ENCODE data around the gene PDE6B. TPM values are rescaled to one million over a fixed set of nuclear protein-coding genes. Genes with fewer than 3 reads are reported as not detected.

Gene PDE6B
- total RNA-seq, 1 donor from 2014 or later, result 4.1 TPM

- peaks cover 1% of the 10 kb centered on the region for H3K9me3 Mint-ChIP-seq
- no peak for DNase-seq (ENCODE audit: low read depth, low spot score)
- TF ChIP-seq CTCF (conservative IDR thresholded peaks at IDR 0.05), result no peak
- H3K27ac Mint-ChIP-seq (ENCODE audit: unreplicated experiment), result no peak overlapping the region
- peaks cover 2% of the 10 kb centered on the region for H3K4me1 Mint-ChIP-seq
- peaks cover 48% of the 10 kb centered on the region for H3K27me3 Mint-ChIP-seq (ENCODE audit: low read depth)
- no peak overlapping the region for H3K4me3 Mint-ChIP-seq
- H3K36me3 Mint-ChIP-seq (ENCODE audit: low read depth), result no peaks in the 10 kb centered on the region
Measured at GRCh38 chr4:616911-617643, 8.3 kb upstream of the PDE6B start.

DNA sequence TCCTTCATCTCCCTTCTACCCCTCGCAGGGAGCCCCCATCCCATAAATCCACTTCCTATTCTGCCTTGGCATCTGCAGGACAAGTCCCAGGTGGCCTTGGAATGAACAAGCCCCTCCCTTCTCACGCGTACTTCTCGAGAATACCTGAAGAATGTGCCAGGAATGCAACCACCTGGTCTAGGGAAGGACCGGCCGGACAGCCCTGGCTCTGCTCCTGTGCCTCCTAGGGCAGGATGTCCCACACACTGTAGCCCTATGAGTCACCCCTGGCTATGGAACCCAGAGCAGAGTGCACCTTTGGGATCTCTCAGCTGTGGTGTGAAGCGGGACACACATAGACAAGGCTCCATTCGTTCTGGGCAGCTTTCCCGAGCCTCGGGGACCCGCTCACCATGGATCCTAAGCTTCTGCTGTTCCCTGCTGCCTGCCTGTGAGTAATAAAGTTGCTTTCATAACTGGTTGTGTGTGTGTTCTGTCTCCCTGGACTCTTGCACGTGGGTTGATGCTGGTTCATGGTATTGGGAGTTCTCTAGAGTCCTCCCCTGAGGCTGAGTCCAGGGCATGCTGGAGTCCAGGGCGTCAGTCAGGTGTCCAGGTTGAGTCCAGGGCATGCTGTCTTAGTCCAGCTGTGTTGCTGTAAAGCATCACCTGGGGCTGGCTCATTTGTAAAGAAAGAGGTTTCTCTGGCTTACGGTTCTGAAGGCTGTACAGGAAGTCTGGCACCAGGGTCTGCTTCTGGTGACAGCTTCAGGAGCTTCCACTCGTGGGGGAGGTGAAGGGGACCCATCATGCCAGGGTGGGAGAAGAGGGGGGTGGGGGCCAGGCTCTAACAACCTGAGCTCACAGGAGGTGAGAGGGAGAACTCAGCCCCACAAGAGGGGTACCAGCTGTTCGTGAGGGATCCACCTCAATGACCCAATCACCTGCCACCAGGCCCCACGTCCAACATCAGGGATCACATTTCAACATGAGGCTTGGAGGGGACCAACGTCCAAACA is 7.4 kb upstream of the PDE6B start:
- peaks cover 2% of the 10 kb centered on the region for H3K9me3 Mint-ChIP-seq
- no peak for DNase-seq (ENCODE audit: low read depth, low spot score)
- peaks cover 49% of the 10 kb centered on the region for H3K27me3 Mint-ChIP-seq (ENCODE audit: low read depth)
- H3K4me3 Mint-ChIP-seq, result no peak overlapping the region
- no peaks in the 10 kb centered on the region for H3K36me3 Mint-ChIP-seq (ENCODE audit: low read depth)
- peak overlapping the region; percentile 45 for H3K27ac Mint-ChIP-seq (ENCODE audit: unreplicated experiment)
- TF ChIP-seq CTCF (conservative IDR thresholded peaks at IDR 0.05), result no peak
- H3K4me1 Mint-ChIP-seq, result peaks cover 3% of the 10 kb centered on the region

DNA sequence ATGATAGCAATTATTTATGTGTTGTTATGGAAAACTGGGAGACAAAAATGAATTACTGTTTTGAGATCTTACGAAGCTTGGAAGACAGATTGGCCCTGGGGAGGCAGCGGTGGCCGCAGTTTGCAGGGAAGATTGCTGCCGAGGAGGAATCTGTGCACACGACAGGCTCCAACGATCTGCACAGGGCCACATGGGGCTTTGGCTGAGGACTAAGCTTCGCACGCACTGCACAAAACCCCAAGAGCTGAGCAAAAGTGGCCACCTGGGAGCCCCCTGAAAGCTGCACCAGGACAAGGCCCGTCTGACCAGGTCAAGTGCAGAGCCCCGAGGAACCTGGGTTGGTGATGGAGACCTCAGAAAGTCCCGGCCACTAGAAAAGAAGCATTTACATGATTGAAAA is 5.2 kb upstream of the PDE6B start:
- no peak for DNase-seq (ENCODE audit: low read depth, low spot score)
- Mint-ChIP-seq H3K36me3 (ENCODE audit: low read depth) (no peaks in the 10 kb centered on the region), H3K4me1 (peaks cover 3% of the 10 kb centered on the region), H3K27me3 (ENCODE audit: low read depth) (peaks cover 35% of the 10 kb centered on the region), H3K27ac (ENCODE audit: unreplicated experiment) (no peak overlapping the region), H3K9me3 (peaks cover 2% of the 10 kb centered on the region), H3K4me3 (no peak overlapping the region)
- no peak for TF ChIP-seq CTCF (conservative IDR thresholded peaks at IDR 0.05)

- H3K36me3 Mint-ChIP-seq (ENCODE audit: low read depth), result no peaks in the 10 kb centered on the region
- peaks cover 29% of the 10 kb centered on the region for H3K27me3 Mint-ChIP-seq (ENCODE audit: low read depth)
- peaks cover 3% of the 10 kb centered on the region for H3K4me1 Mint-ChIP-seq
- peaks cover 2% of the 10 kb centered on the region for H3K9me3 Mint-ChIP-seq
- no peak overlapping the region for H3K4me3 Mint-ChIP-seq
- DNase-seq (ENCODE audit: low read depth, low spot score), result no peak
- no peak for TF ChIP-seq CTCF (conservative IDR thresholded peaks at IDR 0.05)
- no peak overlapping the region for H3K27ac Mint-ChIP-seq (ENCODE audit: unreplicated experiment)
Measured at GRCh38 chr4:620851-621261, 4.5 kb upstream of the PDE6B start.

- H3K9me3 Mint-ChIP-seq, result peaks cover 2% of the 10 kb centered on the region
- H3K27ac Mint-ChIP-seq (ENCODE audit: unreplicated experiment), result no peak overlapping the region
- H3K27me3 Mint-ChIP-seq (ENCODE audit: low read depth), result peaks cover 24% of the 10 kb centered on the region
- H3K4me3 Mint-ChIP-seq, result no peak overlapping the region
- peaks cover 3% of the 10 kb centered on the region for H3K4me1 Mint-ChIP-seq
- no peak for TF ChIP-seq CTCF (conservative IDR thresholded peaks at IDR 0.05)
- no peak for DNase-seq (ENCODE audit: low read depth, low spot score)
- no peaks in the 10 kb centered on the region for H3K36me3 Mint-ChIP-seq (ENCODE audit: low read depth)
Measured at GRCh38 chr4:621296-622070, 3.9 kb upstream of the PDE6B start.
